GM23338 (cell line): ENCODE data around the gene MYOZ2. TPM values are rescaled to one million over a fixed set of nuclear protein-coding genes. Genes with fewer than 3 reads are reported as not detected.

ENCODE experiments used
- ATAC-seq: fragments of 200-7000 bp; cut with Tn5 transposase; 3 replicates; pipeline ENCODE4 v1.9.1; 2020
- DNase-seq: peaks from one replicate; pipeline ENCODE4 v3.0.0-alpha.2; 2015; ENCODE audit warnings: low spot score
- H2AFZ ChIP-seq: fragments of 200-600 bp; sonication (generic); 2 replicates; pipeline ENCODE4 v1.8.0; 2016; ENCODE audit warnings: antibody characterized with exemption, mild to moderate bottlenecking, moderate library complexity
- H3F3A ChIP-seq: fragments of 200-600 bp; sonication (generic); replicated peaks from 2 replicates; pipeline ENCODE4 v1.8.0; 2017; ENCODE audit warnings: antibody characterized with exemption, mixed run types, low read depth
- H3K27ac ChIP-seq: fragments of 200-600 bp; sonication (generic); 2 replicates; pipeline ENCODE4 v1.6.1; 2016; ENCODE audit warnings: low read depth
- H3K27me3 ChIP-seq: fragments of 200-600 bp; sonication (generic); 2 replicates; pipeline ENCODE4 v1.8.0; 2016; ENCODE audit warnings: mild to moderate bottlenecking, mixed run types, moderate library complexity; ENCODE audit not compliant: insufficient read depth
- H3K36me3 ChIP-seq: fragments of 200-600 bp; sonication (generic); 2 replicates; pipeline ENCODE4 v1.8.0; 2016; ENCODE audit warnings: mild to moderate bottlenecking; ENCODE audit not compliant: insufficient read depth
- H3K4me1 ChIP-seq: fragments of 200-600 bp; sonication (generic); 2 replicates; pipeline ENCODE4 v1.8.0; 2016; ENCODE audit warnings: mild to moderate bottlenecking, moderate library complexity; ENCODE audit not compliant: insufficient read depth
- H3K4me2 ChIP-seq: fragments of 200-600 bp; sonication (generic); 2 replicates; pipeline ENCODE4 v1.7.1; 2017; ENCODE audit warnings: mixed run types
- H3K4me3 ChIP-seq: fragments of 200-600 bp; sonication (generic); 2 replicates; pipeline ENCODE4 v1.6.1; 2016; ENCODE audit warnings: mixed run types
- H3K79me2 ChIP-seq: fragments of 200-600 bp; sonication (generic); replicated peaks from 2 replicates; pipeline ENCODE4 v1.8.0; 2017; ENCODE audit warnings: mild to moderate bottlenecking; ENCODE audit not compliant: insufficient read depth
- H3K9me2 ChIP-seq: fragments of 200-600 bp; sonication (generic); 2 replicates; pipeline ENCODE4 v1.8.0; 2017; ENCODE audit not compliant: insufficient read depth
- H4K20me1 ChIP-seq: fragments of 200-600 bp; sonication (generic); replicated peaks from 2 replicates; pipeline ENCODE4 v1.8.0; 2017; ENCODE audit warnings: mild to moderate bottlenecking; ENCODE audit not compliant: insufficient read depth
- H3K27ac Mint-ChIP-seq: 2 replicates; pipeline ENCODE4 v1.8.0; 2020; ENCODE audit warnings: inconsistent platforms, mild to moderate bottlenecking, moderate library complexity, mixed read lengths
- H3K27me3 Mint-ChIP-seq: 3 replicates; pipeline ENCODE4 v1.8.0; 2022; ENCODE audit warnings: low read depth, mild to moderate bottlenecking, moderate library complexity, mixed read lengths, inconsistent platforms; ENCODE audit not compliant: insufficient read depth, poor library complexity
- H3K36me3 Mint-ChIP-seq: 3 replicates; pipeline ENCODE4 v1.8.0; 2021; ENCODE audit warnings: low read depth, mild to moderate bottlenecking, inconsistent platforms, moderate library complexity, mixed read lengths
- H3K4me1 Mint-ChIP-seq: 3 replicates; pipeline ENCODE4 v1.8.0; 2020; ENCODE audit warnings: mild to moderate bottlenecking, inconsistent platforms, mixed read lengths
- H3K4me3 Mint-ChIP-seq: 3 replicates; pipeline ENCODE4 v1.8.0; 2021; ENCODE audit warnings: moderate library complexity, mild to moderate bottlenecking, inconsistent platforms, mixed read lengths
- H3K9me3 Mint-ChIP-seq: 3 replicates; pipeline ENCODE4 v1.8.0; 2020; ENCODE audit warnings: moderate library complexity, mild to moderate bottlenecking, inconsistent platforms, mixed read lengths
- JUNB ChIP-seq: IDR thresholded peaks from one replicate; pipeline ENCODE4 v1.6.1; 2016; ENCODE audit warnings: antibody characterized with exemption; ENCODE audit not compliant: unreplicated experiment
- NANOG ChIP-seq: IDR thresholded peaks from 2 replicates; pipeline ENCODE4 v1.6.1; 2016; ENCODE audit warnings: antibody characterized with exemption, borderline replicate concordance
- ZNF114 ChIP-seq: fragments of 250-450 bp; sonication (Bioruptor Pico); IDR thresholded peaks from 2 replicates; pipeline ENCODE4 v1.5.0; 2020; ENCODE audit warnings: mild to moderate bottlenecking, moderate library complexity
- ZNF331 ChIP-seq: fragments of 250-450 bp; sonication (Bioruptor Pico); IDR thresholded peaks from 2 replicates; pipeline ENCODE4 v1.5.0; 2020; ENCODE audit warnings: low read depth, mild to moderate bottlenecking, moderate library complexity
- polyA plus RNA-seq: library from polyadenylated mRNA; unstranded; fragments of >200 nt; fragmentation: Nextera tagmentation; extraction: Ambion mirVana; gene quantifications from 2 replicates; pipeline ENCODE4 v1.2.1, GENCODE V29; 2016
- total RNA-seq: library from RNA; depleted of rRNA; stranded (reverse); fragments of >200 nt; shearing (Covaris generic); gene quantifications from 2 replicates; pipeline ENCODE4 v1.2.3, GENCODE V29; 2014
- TF ChIP-seq, protein P1 (sequence below): fragments of 250-450 bp; sonication (Bioruptor Pico); IDR thresholded peaks from 2 replicates; pipeline ENCODE4 v1.5.0; 2020; ENCODE audit warnings: mild to moderate bottlenecking, moderate library complexity
- TF ChIP-seq, protein P2 (sequence below): IDR thresholded peaks from 2 replicates; pipeline ENCODE4 v1.6.1; 2016; ENCODE audit warnings: antibody characterized with exemption

The MYOZ2 gene
- total and polyA plus RNA-seq, 2 experiments from 2014 or later: not detected

DNA sequence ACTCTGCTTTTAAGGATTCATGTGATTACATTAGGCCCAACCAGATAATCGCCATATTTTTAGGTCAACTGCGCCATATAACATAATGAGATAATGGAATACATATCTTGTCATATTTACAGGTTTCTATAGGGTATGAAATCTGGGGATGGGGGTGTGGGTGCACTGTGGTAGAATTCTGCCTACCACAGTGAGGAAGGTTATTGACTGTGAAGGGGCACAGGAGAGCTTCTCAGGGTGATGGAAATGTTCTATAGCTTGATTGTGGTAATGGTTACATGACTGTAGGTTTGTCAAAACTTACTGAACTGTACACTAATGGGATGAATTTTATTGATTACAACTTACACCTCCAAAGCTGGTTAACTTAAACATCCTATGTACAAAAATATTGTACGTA lies 92.8 kb downstream of the MYOZ2 start:
- H3K9me2 ChIP-seq: no peaks in the 10 kb centered on the region
- H3F3A ChIP-seq: no peaks in the 10 kb centered on the region
- ATAC-seq (no peak), DNase-seq (no peak)
- H3K27me3 ChIP-seq: no peaks in the 10 kb centered on the region
- Mint-ChIP-seq H3K9me3 (peaks cover 4% of the 10 kb centered on the region; the same call in 2 of the 3 replicates), H3K4me1 (peaks cover 5% of the 10 kb centered on the region; the same call in 2 of the 3 replicates), H3K27me3 (no peaks in the 10 kb centered on the region), H3K36me3 (peaks cover 12% of the 10 kb centered on the region; the same call in 2 of the 3 replicates), H3K27ac (no peak overlapping the region), H3K4me3 (no peak overlapping the region)
- H3K27ac ChIP-seq: no peak overlapping the region
- TF ChIP-seq ZNF114: no peak
- TF ChIP-seq, protein P1, sequence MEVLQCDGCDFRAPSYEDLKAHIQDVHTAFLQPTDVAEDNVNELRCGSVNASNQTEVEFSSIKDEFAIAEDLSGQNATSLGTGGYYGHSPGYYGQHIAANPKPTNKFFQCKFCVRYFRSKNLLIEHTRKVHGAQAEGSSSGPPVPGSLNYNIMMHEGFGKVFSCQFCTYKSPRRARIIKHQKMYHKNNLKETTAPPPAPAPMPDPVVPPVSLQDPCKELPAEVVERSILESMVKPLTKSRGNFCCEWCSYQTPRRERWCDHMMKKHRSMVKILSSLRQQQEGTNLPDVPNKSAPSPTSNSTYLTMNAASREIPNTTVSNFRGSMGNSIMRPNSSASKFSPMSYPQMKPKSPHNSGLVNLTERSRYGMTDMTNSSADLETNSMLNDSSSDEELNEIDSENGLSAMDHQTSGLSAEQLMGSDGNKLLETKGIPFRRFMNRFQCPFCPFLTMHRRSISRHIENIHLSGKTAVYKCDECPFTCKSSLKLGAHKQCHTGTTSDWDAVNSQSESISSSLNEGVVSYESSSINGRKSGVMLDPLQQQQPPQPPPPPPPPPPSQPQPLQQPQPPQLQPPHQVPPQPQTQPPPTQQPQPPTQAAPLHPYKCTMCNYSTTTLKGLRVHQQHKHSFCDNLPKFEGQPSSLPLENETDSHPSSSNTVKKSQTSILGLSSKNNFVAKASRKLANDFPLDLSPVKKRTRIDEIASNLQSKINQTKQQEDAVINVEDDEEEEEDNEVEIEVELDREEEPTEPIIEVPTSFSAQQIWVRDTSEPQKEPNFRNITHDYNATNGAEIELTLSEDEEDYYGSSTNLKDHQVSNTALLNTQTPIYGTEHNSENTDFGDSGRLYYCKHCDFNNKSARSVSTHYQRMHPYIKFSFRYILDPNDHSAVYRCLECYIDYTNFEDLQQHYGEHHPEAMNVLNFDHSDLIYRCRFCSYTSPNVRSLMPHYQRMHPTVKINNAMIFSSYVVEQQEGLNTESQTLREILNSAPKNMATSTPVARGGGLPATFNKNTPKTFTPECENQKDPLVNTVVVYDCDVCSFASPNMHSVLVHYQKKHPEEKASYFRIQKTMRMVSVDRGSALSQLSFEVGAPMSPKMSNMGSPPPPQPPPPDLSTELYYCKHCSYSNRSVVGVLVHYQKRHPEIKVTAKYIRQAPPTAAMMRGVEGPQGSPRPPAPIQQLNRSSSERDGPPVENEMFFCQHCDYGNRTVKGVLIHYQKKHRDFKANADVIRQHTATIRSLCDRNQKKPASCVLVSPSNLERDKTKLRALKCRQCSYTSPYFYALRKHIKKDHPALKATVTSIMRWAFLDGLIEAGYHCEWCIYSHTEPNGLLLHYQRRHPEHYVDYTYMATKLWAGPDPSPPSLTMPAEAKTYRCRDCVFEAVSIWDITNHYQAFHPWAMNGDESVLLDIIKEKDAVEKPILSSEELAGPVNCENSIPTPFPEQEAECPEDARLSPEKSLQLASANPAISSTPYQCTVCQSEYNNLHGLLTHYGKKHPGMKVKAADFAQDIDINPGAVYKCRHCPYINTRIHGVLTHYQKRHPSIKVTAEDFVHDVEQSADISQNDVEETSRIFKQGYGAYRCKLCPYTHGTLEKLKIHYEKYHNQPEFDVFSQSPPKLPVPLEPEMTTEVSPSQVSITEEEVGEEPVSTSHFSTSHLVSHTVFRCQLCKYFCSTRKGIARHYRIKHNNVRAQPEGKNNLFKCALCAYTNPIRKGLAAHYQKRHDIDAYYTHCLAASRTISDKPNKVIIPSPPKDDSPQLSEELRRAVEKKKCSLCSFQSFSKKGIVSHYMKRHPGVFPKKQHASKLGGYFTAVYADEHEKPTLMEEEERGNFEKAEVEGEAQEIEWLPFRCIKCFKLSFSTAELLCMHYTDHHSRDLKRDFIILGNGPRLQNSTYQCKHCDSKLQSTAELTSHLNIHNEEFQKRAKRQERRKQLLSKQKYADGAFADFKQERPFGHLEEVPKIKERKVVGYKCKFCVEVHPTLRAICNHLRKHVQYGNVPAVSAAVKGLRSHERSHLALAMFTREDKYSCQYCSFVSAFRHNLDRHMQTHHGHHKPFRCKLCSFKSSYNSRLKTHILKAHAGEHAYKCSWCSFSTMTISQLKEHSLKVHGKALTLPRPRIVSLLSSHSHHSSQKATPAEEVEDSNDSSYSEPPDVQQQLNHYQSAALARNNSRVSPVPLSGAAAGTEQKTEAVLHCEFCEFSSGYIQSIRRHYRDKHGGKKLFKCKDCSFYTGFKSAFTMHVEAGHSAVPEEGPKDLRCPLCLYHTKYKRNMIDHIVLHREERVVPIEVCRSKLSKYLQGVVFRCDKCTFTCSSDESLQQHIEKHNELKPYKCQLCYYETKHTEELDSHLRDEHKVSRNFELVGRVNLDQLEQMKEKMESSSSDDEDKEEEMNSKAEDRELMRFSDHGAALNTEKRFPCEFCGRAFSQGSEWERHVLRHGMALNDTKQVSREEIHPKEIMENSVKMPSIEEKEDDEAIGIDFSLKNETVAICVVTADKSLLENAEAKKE (CRISPR knock-in tag): no peak
- TF ChIP-seq JUNB: no peak
- TF ChIP-seq, protein P2, sequence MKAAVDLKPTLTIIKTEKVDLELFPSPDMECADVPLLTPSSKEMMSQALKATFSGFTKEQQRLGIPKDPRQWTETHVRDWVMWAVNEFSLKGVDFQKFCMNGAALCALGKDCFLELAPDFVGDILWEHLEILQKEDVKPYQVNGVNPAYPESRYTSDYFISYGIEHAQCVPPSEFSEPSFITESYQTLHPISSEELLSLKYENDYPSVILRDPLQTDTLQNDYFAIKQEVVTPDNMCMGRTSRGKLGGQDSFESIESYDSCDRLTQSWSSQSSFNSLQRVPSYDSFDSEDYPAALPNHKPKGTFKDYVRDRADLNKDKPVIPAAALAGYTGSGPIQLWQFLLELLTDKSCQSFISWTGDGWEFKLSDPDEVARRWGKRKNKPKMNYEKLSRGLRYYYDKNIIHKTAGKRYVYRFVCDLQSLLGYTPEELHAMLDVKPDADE: no peak
- TF ChIP-seq ZNF331: no peak
- no peak for TF ChIP-seq NANOG
- no peaks in the 10 kb centered on the region for H3K4me1 ChIP-seq
- H3K79me2 ChIP-seq: peaks cover 46% of the 10 kb centered on the region
- H4K20me1 ChIP-seq: peaks cover 9% of the 10 kb centered on the region
- H2AFZ ChIP-seq: no peak overlapping the region
- peaks cover 2% of the 10 kb centered on the region; the same call in 1 of the 2 replicates for H3K36me3 ChIP-seq
- H3K4me2 ChIP-seq: no peak overlapping the region
- no peak overlapping the region for H3K4me3 ChIP-seq
